ENCODE measurements around the gene COG5. TPM values are rescaled to one million over a fixed set of nuclear protein-coding genes. Genes with fewer than 3 reads are reported as not detected.

COG5 gene
- total RNA-seq (2022) (43.9 and 45.5 TPM in 2 replicates), Bru-seq, nascent RNA (percentile 86 among the genes with signal in this experiment), BruChase-seq, experiment 1, labeled RNA remaining after a 2-hour chase (percentile 78 among the genes with signal in this experiment), BruChase-seq, experiment 2, labeled RNA remaining after a 6-hour chase (percentile 70 among the genes with signal in this experiment)
- long read RNA-seq, full-length matches to known transcripts, result 35 of 57 reads
- long read RNA-seq, partial matches to known transcripts, result 11 of 57 reads
- long read RNA-seq, other reads (novel, unspliced or antisense), result 11 of 57 reads

- no TSS peak for BruUV-seq (replicated peaks)
- Mint-ChIP-seq H3K4me1 (ENCODE audit: low read depth, unreplicated experiment) (peaks cover 43% of the 10 kb centered on the region), H3K4me3 (ENCODE audit: unreplicated experiment) (peak within 1 kb of the TSS; percentile 94), H3K27me3 (ENCODE audit: insufficient read depth, unreplicated experiment) (no peaks in the 10 kb centered on the region), H3K27ac (ENCODE audit: unreplicated experiment) (peak within 1 kb of the TSS; percentile 95), H3K36me3 (ENCODE audit: insufficient read depth, unreplicated experiment) (peaks cover 7% of the 10 kb centered on the region), H3K9me3 (ENCODE audit: unreplicated experiment) (no peaks in the 10 kb centered on the region)
- intact Hi-C loops (cut with micrococcal nuclease; ENCODE audit: unreplicated experiment), result loop anchor here (1.0 to 5.0 kb wide), 3 partner anchors 16 to 161 kb away; partner anchors contain the start of gene BCAP29
- ChIA-PET CTCF (interaction anchor here (0.6 to 1.8 kb wide), 5 partner anchors 16 to 1021 kb away, joined by 3 to 5 read pairs (median 4); partner anchors contain the start of gene BCAP29), POLR2A (interaction anchor here (0.6 to 1.9 kb wide), 10 partner anchors 16 to 395 kb away, joined by 3 to 14 read pairs (median 3); partner anchors contain the start of genes BCAP29 and HBP1)
- peak; percentile 84 to 88 for DNase-seq
- H3K9me3 ChIP-seq, result no peaks in the 10 kb centered on the region
- TF ChIP-seq CTCF (IDR thresholded peaks at IDR 0.05; ENCODE audit: insufficient read depth in 1 of 2, low read depth in 1 of 2, low read length in 1 of 2, severe bottlenecking in 1 of 2, unreplicated experiment in 1 of 2), result no peak
- H3K27me3 ChIP-seq (replicated peaks; ENCODE audit: control insufficient read depth, insufficient read depth, low read length), result no peaks in the 10 kb centered on the region
- H3K4me3 ChIP-seq (ENCODE audit: low read depth, low read length), result peak within 1 kb of the TSS; percentile 85
- H3K36me3 ChIP-seq (ENCODE audit: control insufficient read depth, insufficient read depth, low read length), result no peaks in the 10 kb centered on the region; the same call in 1 of the 2 replicates
- peaks cover 8% of the 10 kb centered on the region for H3K4me1 ChIP-seq
Observed at GRCh38 chr7:107563775-107564552, at the start of gene COG5, which contains the start of gene DUS4L. Gene COG5, minus strand, starts transcription at chr7:107563920. Its CDS starts 24 bp downstream, at chr7:107563896. Gene DUS4L, plus strand, starts transcription at chr7:107563971. Its CDS starts 3,100 bp downstream, at chr7:107567071.

GRCh38 chr7:107613439-107613838 is 49.7 kb upstream of the COG5 start:
- H3K27me3 Mint-ChIP-seq (ENCODE audit: insufficient read depth, unreplicated experiment), result no peaks in the 10 kb centered on the region
- H3K36me3 Mint-ChIP-seq (ENCODE audit: insufficient read depth, unreplicated experiment), result no peaks in the 10 kb centered on the region
- intact Hi-C loops (cut with micrococcal nuclease; ENCODE audit: unreplicated experiment), result no loop called here
- no peaks in the 10 kb centered on the region for H3K4me1 Mint-ChIP-seq (ENCODE audit: low read depth, unreplicated experiment)
- H3K4me3 ChIP-seq (ENCODE audit: low read depth, low read length), result no peak overlapping the region
- H3K9me3 Mint-ChIP-seq (ENCODE audit: unreplicated experiment), result no peaks in the 10 kb centered on the region
- CTCF ChIA-PET, result no interaction called here
- POLR2A ChIA-PET, result no interaction called here
- no peaks in the 10 kb centered on the region for H3K9me3 ChIP-seq
- H3K36me3 ChIP-seq (ENCODE audit: control insufficient read depth, insufficient read depth, low read length), result no peaks in the 10 kb centered on the region
- no peak overlapping the region for H3K4me3 Mint-ChIP-seq (ENCODE audit: unreplicated experiment)
- no peak for TF ChIP-seq CTCF (IDR thresholded peaks at IDR 0.05; ENCODE audit: insufficient read depth in 1 of 2, low read depth in 1 of 2, low read length in 1 of 2, severe bottlenecking in 1 of 2, unreplicated experiment in 1 of 2)
- no TSS peak for BruUV-seq (replicated peaks)
- DNase-seq, result no peak
- no peak overlapping the region for H3K27ac Mint-ChIP-seq (ENCODE audit: unreplicated experiment)
- no peaks in the 10 kb centered on the region for H3K4me1 ChIP-seq
- no peaks in the 10 kb centered on the region for H3K27me3 ChIP-seq (replicated peaks; ENCODE audit: control insufficient read depth, insufficient read depth, low read length)

- Histone ChIP-seq H3K4me3 (ENCODE audit: low read depth, low read length) (no peak overlapping the region), H3K9me3 (no peaks in the 10 kb centered on the region), H3K4me1 (no peaks in the 10 kb centered on the region), H3K27me3 (replicated peaks; ENCODE audit: control insufficient read depth, insufficient read depth, low read length) (no peaks in the 10 kb centered on the region), H3K36me3 (ENCODE audit: control insufficient read depth, insufficient read depth, low read length) (no peaks in the 10 kb centered on the region)
- Mint-ChIP-seq H3K9me3 (ENCODE audit: unreplicated experiment) (no peaks in the 10 kb centered on the region), H3K27me3 (ENCODE audit: insufficient read depth, unreplicated experiment) (no peaks in the 10 kb centered on the region), H3K4me1 (ENCODE audit: low read depth, unreplicated experiment) (no peaks in the 10 kb centered on the region), H3K27ac (ENCODE audit: unreplicated experiment) (no peak overlapping the region), H3K4me3 (ENCODE audit: unreplicated experiment) (no peak overlapping the region), H3K36me3 (ENCODE audit: insufficient read depth, unreplicated experiment) (no peaks in the 10 kb centered on the region)
- TF ChIP-seq CTCF (IDR thresholded peaks at IDR 0.05; ENCODE audit: insufficient read depth in 1 of 2, low read depth in 1 of 2, low read length in 1 of 2, severe bottlenecking in 1 of 2, unreplicated experiment in 1 of 2), result no peak
- no TSS peak for BruUV-seq (replicated peaks)
- DNase-seq, result no peak
- POLR2A ChIA-PET, result no interaction called here
- intact Hi-C loops (cut with micrococcal nuclease; ENCODE audit: unreplicated experiment), result no loop called here
- CTCF ChIA-PET, result no interaction called here
Observed at GRCh38 chr7:107610323-107610722, 46.6 kb upstream of the COG5 start.

All from Caco-2 (cell line).